ENCODE data around the gene OPRPN. TPM values are rescaled to one million over a fixed set of nuclear protein-coding genes. Genes with fewer than 3 reads are reported as not detected.

The OPRPN gene, protein sequence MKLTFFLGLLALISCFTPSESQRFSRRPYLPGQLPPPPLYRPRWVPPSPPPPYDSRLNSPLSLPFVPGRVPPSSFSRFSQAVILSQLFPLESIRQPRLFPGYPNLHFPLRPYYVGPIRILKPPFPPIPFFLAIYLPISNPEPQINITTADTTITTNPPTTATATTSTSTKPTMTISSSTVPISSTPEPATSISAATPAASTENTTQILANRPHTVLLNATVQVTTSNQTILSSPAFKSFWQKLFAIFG
- not detected for polyA plus RNA-seq (2012; ENCODE audit: missing spikeins)

DNA sequence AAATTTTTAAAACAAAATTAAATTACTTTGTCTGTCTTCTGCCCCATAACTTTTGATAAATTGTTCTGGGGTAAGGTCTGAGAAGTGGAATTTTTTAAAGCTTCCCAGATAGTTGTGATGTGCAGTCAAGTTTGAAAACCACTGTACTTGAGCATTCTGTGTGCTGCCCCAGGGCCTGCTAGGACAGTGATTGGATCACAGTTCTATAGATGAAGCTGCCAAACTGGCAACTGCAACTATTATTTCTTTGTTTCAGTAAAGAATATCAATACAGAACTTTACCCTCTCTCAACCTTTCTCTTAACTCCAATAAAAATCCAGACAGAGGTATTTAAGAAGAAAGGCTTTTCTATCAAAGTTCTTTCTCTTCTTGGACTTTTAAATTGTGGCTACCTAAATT lies at the start of gene OPRPN:
TSS of gene OPRPN (plus strand) at position 361 of the 400 bp plus-strand sequence. CDS start 1,346 bp downstream, outside the sequence.
- no peak for FAIRE-seq
- no peak for DNase-seq (ENCODE audit: insufficient read length)
- TF ChIP-seq TAF1 (IDR thresholded peaks at IDR 0.05; ENCODE audit: borderline replicate concordance, low read depth, low read length) (no peak), POLR2AphosphoS5 (IDR thresholded peaks at IDR 0.05; ENCODE audit: low read depth, low read length) (no peak), POLR2A (IDR thresholded peaks at IDR 0.05; ENCODE audit: low read depth, low read length) (no peak)

DNA sequence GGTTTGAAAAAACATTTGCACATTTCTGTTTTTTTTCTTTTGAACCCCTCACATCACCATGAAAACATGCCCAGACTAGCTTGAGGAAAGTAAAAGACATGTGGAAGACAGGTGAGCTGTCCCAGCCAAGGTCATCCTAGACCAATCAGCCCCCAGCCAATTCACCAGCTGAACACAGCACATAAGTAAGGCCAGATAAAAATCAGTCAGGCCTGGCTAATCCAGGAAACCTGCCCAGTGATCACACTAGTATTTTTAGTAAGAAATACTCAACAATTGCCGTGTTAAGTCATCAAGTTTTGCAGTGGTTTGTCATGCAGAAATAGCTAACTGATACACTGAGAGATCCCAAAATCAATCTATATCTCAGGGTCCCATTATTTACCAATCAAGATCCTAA lies 41.6 kb upstream of the OPRPN start:
- no peak for TF ChIP-seq TAF1 (IDR thresholded peaks at IDR 0.05; ENCODE audit: borderline replicate concordance, low read depth, low read length)
- no peak for TF ChIP-seq POLR2A (IDR thresholded peaks at IDR 0.05; ENCODE audit: low read depth, low read length)
- no peak for TF ChIP-seq POLR2AphosphoS5 (IDR thresholded peaks at IDR 0.05; ENCODE audit: low read depth, low read length)
- DNase-seq (ENCODE audit: insufficient read length) = no peak
- FAIRE-seq = no peak

DNA sequence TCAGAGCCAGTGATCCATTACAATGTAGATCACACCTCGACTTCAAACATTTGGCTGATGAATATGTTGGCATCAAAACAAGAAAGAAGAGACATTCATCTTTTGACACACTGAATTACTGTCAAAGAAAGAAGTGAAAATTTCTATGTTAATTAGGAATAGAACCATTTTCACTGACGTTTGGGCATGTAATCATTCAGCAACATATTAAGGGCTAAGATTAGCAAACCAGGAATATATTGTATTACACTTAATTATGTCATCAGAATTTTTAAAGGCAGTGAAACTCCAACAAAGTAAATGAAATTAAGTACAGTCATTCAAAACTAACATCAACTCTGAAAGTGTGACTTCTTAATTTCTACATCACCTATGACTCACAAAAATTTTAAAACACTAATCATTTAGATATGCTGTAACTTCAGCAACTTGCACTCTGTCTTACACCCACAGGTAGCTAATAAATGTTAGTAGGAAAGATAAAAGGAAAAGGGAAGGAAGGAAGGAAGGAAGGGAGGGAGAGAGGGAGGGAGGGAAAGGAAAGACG lies 38.6 kb upstream of the OPRPN start:
- FAIRE-seq = no peak
- TF ChIP-seq POLR2AphosphoS5 (IDR thresholded peaks at IDR 0.05; ENCODE audit: low read depth, low read length) (no peak), TAF1 (IDR thresholded peaks at IDR 0.05; ENCODE audit: borderline replicate concordance, low read depth, low read length) (no peak), POLR2A (IDR thresholded peaks at IDR 0.05; ENCODE audit: low read depth, low read length) (no peak)

DNA sequence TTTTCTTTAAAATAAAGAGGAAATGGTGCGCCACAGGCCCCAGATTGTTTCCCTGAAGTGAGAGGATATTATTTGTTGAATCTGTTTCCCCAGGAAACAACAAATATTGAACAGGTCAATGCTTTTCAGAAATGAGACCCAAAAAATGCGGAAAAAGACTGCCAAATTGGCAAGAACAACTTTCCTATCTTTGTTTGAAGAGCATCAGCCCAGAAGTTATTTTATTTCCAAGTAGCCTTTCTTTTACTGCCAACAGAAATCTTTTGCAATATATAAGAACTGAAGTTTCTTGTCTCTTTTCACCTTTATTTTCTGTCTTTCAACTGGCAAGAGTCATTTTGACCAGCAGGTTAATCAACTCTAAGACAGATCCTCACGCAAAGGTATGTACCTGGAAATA lies 37.3 kb upstream of the OPRPN start, which contains the start of gene SMR3A:
TSS of gene SMR3A (plus strand) at position 301 of the 400 bp plus-strand sequence. CDS start 1,356 bp downstream, outside the sequence.
- FAIRE-seq = no peak
- TF ChIP-seq POLR2AphosphoS5 (IDR thresholded peaks at IDR 0.05; ENCODE audit: low read depth, low read length) = no peak
- TF ChIP-seq TAF1 (IDR thresholded peaks at IDR 0.05; ENCODE audit: borderline replicate concordance, low read depth, low read length) = no peak
- TF ChIP-seq POLR2A (IDR thresholded peaks at IDR 0.05; ENCODE audit: low read depth, low read length) = no peak

More for the DNA sequence above, 38.6 kb upstream of the OPRPN start:
- no peak for DNase-seq (ENCODE audit: insufficient read length)

DNA sequence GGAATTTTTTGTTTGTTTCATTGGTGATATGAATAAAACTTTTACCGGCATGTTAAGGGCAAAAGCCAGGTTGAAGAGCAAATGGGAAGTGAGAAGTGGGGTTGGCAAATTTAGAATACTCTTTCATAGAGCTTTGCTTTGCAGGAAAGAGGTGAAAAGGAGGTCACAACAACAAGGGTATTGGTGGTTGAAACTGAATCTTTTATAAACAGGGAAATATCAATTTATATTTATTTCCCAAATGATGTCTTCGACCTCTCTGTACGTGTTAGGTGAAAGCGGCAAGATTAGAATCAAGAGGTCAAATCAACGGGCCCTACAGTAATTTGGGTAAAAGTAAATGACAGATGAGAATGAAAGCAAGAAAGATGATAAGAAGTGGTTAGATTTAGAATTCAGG lies 33.7 kb upstream of the OPRPN start:
- DNase-seq (ENCODE audit: insufficient read length) = no peak
- TF ChIP-seq POLR2AphosphoS5 (IDR thresholded peaks at IDR 0.05; ENCODE audit: low read depth, low read length) (no peak), POLR2A (IDR thresholded peaks at IDR 0.05; ENCODE audit: low read depth, low read length) (no peak), TAF1 (IDR thresholded peaks at IDR 0.05; ENCODE audit: borderline replicate concordance, low read depth, low read length) (no peak)
- FAIRE-seq = no peak

More for the DNA sequence above, 37.3 kb upstream of the OPRPN start, which contains the start of gene SMR3A:
- DNase-seq (ENCODE audit: insufficient read length) = no peak

DNA sequence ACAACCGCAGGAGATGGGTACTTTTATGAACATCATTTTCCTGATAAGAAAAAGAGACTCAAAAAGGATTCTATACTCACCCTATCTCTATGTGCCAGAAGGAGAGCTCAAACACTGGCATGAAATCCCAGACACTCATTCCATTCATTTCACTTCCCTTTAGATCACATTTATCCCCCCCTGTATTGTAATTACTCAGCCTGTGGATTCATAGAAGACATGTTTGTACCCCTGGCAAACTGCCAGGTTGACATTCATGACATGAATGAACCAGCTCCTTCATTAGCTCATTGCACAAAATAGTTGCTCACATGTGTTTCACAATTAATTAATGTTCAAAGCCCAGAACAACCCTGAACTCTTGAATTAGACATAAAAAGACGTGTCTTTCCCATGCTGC lies 32.3 kb upstream of the OPRPN start:
- no peak for TF ChIP-seq POLR2AphosphoS5 (IDR thresholded peaks at IDR 0.05; ENCODE audit: low read depth, low read length)
- no peak for TF ChIP-seq POLR2A (IDR thresholded peaks at IDR 0.05; ENCODE audit: low read depth, low read length)
- TF ChIP-seq TAF1 (IDR thresholded peaks at IDR 0.05; ENCODE audit: borderline replicate concordance, low read depth, low read length) = no peak
- no peak for FAIRE-seq
- DNase-seq (ENCODE audit: insufficient read length) = no peak

DNA sequence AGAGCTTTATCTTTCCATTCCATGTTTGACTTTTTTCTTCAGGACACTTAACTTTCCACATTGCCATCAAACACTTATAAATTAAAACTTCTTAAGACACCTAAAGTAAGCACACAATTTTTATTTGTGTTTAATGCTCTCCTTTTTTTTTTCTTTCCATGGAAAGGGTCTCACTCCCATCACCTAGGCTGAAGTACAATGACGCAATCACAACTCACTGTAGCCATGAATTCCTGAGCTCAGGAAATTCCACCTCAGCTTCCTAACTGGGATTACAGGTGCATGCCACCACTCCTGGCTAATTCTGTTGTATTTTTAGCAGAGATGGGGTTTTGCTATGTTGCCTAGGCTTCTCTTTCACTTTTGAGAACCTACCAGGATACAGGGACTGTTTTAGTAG lies 29.9 kb upstream of the OPRPN start:
- FAIRE-seq (no peak), DNase-seq (ENCODE audit: insufficient read length) (no peak)
- TF ChIP-seq TAF1 (IDR thresholded peaks at IDR 0.05; ENCODE audit: borderline replicate concordance, low read depth, low read length) = no peak
- TF ChIP-seq POLR2AphosphoS5 (IDR thresholded peaks at IDR 0.05; ENCODE audit: low read depth, low read length) = no peak
- TF ChIP-seq POLR2A (IDR thresholded peaks at IDR 0.05; ENCODE audit: low read depth, low read length) = no peak

DNA sequence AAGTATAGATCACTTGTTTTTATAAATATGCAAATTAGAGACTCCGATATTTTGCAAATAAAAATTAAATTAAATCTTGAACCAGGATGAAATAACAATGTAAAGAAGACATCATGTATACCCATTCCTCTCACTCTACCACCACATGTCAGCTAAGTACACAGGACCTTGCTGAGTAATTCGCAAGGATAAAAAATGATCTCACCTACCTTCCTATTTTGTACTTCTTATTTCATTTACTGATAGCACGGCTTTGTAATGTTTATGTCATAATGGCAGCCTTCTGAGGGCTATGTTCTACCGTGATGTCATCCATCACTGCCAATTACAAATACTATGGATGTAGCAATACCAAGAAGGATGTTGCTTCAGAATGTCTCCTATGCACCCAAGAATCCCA lies 25.8 kb upstream of the OPRPN start:
- DNase-seq (ENCODE audit: insufficient read length) (no peak), FAIRE-seq (no peak)
- no peak for TF ChIP-seq POLR2AphosphoS5 (IDR thresholded peaks at IDR 0.05; ENCODE audit: low read depth, low read length)

DNA sequence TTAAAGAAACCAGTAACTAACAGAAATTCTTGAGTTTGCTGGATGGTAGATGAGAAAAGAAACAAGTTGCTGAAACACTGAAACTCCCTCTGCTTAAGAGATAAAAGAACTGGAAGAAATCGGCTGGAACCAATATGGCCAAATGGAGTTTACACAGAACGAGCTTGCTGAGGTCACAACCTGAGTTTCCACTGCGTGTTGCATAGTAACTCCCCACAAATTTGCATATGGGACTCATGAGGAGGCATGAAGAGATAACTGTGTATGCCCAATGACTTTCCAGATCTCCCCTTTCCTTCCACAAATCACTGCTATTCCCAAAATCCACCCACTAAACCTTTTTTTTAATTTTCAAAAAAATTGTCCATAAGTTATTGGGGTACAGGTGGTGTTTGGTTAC lies 25.0 kb upstream of the OPRPN start:
- no peak for TF ChIP-seq POLR2A (IDR thresholded peaks at IDR 0.05; ENCODE audit: low read depth, low read length)
- no peak for TF ChIP-seq TAF1 (IDR thresholded peaks at IDR 0.05; ENCODE audit: borderline replicate concordance, low read depth, low read length)
- no peak for TF ChIP-seq POLR2AphosphoS5 (IDR thresholded peaks at IDR 0.05; ENCODE audit: low read depth, low read length)
- no peak for FAIRE-seq
- DNase-seq (ENCODE audit: insufficient read length) = no peak

DNA sequence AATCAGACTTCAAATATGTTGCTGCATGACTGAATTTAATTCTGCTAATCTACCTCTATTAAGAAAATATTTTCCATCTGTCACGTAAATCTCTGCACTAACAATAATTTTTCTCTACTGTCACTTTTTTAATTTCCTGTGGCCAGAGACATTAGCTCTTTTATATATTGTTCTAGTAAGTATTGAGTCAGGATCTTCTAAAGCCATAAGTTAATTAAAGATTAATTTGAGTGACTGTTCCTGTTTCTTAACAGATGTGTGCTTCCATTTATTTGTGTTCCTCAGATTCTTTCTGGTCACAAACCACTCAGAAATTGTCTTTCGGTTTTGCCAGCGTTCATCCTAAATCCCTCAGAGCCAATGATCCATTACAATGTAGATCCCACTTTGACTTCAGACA lies 17.2 kb upstream of the OPRPN start:
- TF ChIP-seq POLR2AphosphoS5 (IDR thresholded peaks at IDR 0.05; ENCODE audit: low read depth, low read length) (no peak), POLR2A (IDR thresholded peaks at IDR 0.05; ENCODE audit: low read depth, low read length) (no peak), TAF1 (IDR thresholded peaks at IDR 0.05; ENCODE audit: borderline replicate concordance, low read depth, low read length) (no peak)
- no peak for DNase-seq (ENCODE audit: insufficient read length)
- FAIRE-seq = no peak

DNA sequence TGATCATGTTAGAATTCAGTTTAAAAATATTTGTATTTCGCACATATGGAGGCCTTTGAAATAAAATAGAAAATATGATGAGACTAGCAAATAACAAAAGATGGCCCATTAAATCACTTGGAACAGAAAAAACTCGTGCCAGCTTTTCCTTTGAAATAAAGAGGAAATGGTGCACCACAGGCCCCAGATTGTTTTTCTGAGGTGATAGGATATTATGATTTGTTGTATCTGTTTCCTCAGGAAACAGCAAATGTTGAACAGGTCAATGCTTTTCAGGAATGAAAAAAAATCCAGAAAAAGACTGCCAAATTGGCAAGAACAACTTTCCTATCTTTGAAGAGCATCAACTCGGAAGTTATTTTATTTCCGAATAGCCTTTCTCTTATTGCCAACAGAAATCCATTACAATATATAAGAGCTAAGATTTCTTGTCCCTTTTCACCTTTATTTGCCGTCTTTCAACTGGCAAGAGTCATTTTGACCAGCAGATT lies 15.0 kb upstream of the OPRPN start, which contains the start of gene SMR3B:
TSS of gene SMR3B (plus strand) at position 441 of the 491 bp plus-strand sequence. CDS start 1,380 bp downstream, outside the sequence.
- FAIRE-seq = no peak
- no peak for TF ChIP-seq TAF1 (IDR thresholded peaks at IDR 0.05; ENCODE audit: borderline replicate concordance, low read depth, low read length)
- TF ChIP-seq POLR2A (IDR thresholded peaks at IDR 0.05; ENCODE audit: low read depth, low read length) = no peak
- no peak for TF ChIP-seq POLR2AphosphoS5 (IDR thresholded peaks at IDR 0.05; ENCODE audit: low read depth, low read length)

More for the DNA sequence above, 15.0 kb upstream of the OPRPN start, which contains the start of gene SMR3B:
- no peak for DNase-seq (ENCODE audit: insufficient read length)
